AG04450 (cell line): Measurements from ENCODE around the gene JMJD6. TPM values are rescaled to one million over a fixed set of nuclear protein-coding genes. Genes with fewer than 3 reads are reported as not detected.
"Not testable (repeated sequence)": the region's sequence is repeated elsewhere in the genome, so short reads cannot be mapped to it uniquely, and the experiment has no call there.

Experiments used
- CTCF ChIA-PET: fragments of 300-600, 350-600 bp; formaldehyde crosslinking; extraction: SDS; loops from one replicate; lab custom pipeline; 2022; ENCODE audit warnings: antibody characterized with exemption, inconsistent platforms; lab: Charles Lee
- POLR2A ChIA-PET: fragments of 350-600 bp; formaldehyde crosslinking; extraction: SDS; loops from one replicate; lab custom pipeline; 2021; ENCODE audit warnings: antibody characterized with exemption, inconsistent platforms; lab: Yijun Ruan, JAX
- DNase-seq: peaks from one replicate; pipeline ENCODE4 v3.0.0-alpha.2; 2011; ENCODE audit warnings: low read depth, low spot score
- H3K27ac ChIP-seq: one replicate; pipeline ENCODE4 v1.5.1; 2012; ENCODE audit warnings: low read depth, low read length, control low read depth
- H3K27me3 ChIP-seq: one replicate; pipeline ENCODE4 v1.6.0; 2012; ENCODE audit warnings: low read length; ENCODE audit not compliant: control insufficient read depth, insufficient read depth
- H3K4me3 ChIP-seq: 2 replicates; pipeline ENCODE4 v1.5.1; 2011; ENCODE audit warnings: mild to moderate bottlenecking, low read depth, low read length, control low read depth
- H3K9me3 ChIP-seq: 2 replicates; pipeline ENCODE4 v1.5.1; 2012; ENCODE audit warnings: low read length; ENCODE audit not compliant: control insufficient read depth, insufficient read depth
- CTCF ChIP-seq: IDR thresholded peaks from 2 replicates; pipeline ENCODE4 v1.5.1; 2011; ENCODE audit warnings: low read depth, low read length, control low read depth, inconsistent platforms
- polyA plus RNA-seq: library from polyadenylated mRNA; depleted of rRNA; stranded (reverse); fragments of >200 nt; gene quantifications from 2 replicates; pipeline ENCODE4 v1.2.3, GENCODE V29; 2011

The JMJD6 gene
- polyA plus RNA-seq, 1 experiment = 12.4 TPM

- POLR2A ChIA-PET = interaction anchor here (0.5 to 1.7 kb wide), 3 partner anchors 9 to 557 kb away, joined by 3 to 4 read pairs (median 4); no protein-coding TSS in a partner anchor
- H3K27me3 ChIP-seq = no peaks in the 10 kb centered on the region
Measured at GRCh38 chr17:76700617-76701470, 25.6 kb downstream of the JMJD6 start.

GRCh38 chr17:76700270-76700616 lies 26.2 kb downstream of the JMJD6 start:
- ChIA-PET POLR2A (interaction anchor here (1.7 kb wide), 1 partner anchor 11 kb away, joined by 4 read pairs; no protein-coding TSS in a partner anchor), CTCF (no interaction called here)
- H3K4me3 ChIP-seq = peak overlapping the region; percentile 54
- no peak for TF ChIP-seq CTCF
- H3K9me3 ChIP-seq = no peaks in the 10 kb centered on the region
- no peaks in the 10 kb centered on the region for H3K27me3 ChIP-seq
- DNase-seq = no peak
- peak overlapping the region; percentile 97 for H3K27ac ChIP-seq

More at GRCh38 chr17:76700617-76701470, 25.6 kb downstream of the JMJD6 start:
- CTCF ChIA-PET = interaction anchor here (1.0 to 1.8 kb wide), 2 partner anchors 19 to 77 kb away, joined by 4 to 5 read pairs; no protein-coding TSS in a partner anchor
- Histone ChIP-seq H3K4me3 (peak overlapping the region; percentile 54), H3K9me3 (no peaks in the 10 kb centered on the region), H3K27ac (peak overlapping the region; percentile 97)
- TF ChIP-seq CTCF = no peak
- DNase-seq = peak; percentile 57

GRCh38 chr17:76698466-76698977 lies 27.9 kb downstream of the JMJD6 start:
- DNase-seq, POLR2A ChIA-PET, CTCF ChIA-PET, H3K27me3 ChIP-seq, H3K4me3 ChIP-seq, H3K27ac ChIP-seq, H3K9me3 ChIP-seq: not testable (repeated sequence)

GRCh38 chr17:76697702-76698465 lies 28.5 kb downstream of the JMJD6 start:
- Histone ChIP-seq H3K9me3 (no peaks in the 10 kb centered on the region), H3K27ac (no peak overlapping the region), H3K4me3 (no peak overlapping the region), H3K27me3 (no peaks in the 10 kb centered on the region)
- CTCF ChIA-PET = interaction anchor here (2.3 kb wide), 1 partner anchor 175 kb away, joined by 6 read pairs; no protein-coding TSS in a partner anchor
- POLR2A ChIA-PET = interaction anchor here (0.5 to 1.4 kb wide), 5 partner anchors 12 to 169 kb away, joined by 3 to 9 read pairs (median 4); partner anchors contain the start of gene MFSD11
- no peak for TF ChIP-seq CTCF
- no peak for DNase-seq
